HG03520 (cell line): ENCODE results near the gene TLDC2.
"Not testable (repeated sequence)": the region's sequence is repeated elsewhere in the genome, so short reads cannot be mapped to it uniquely, and the experiment has no call there.

Experiments
- ATAC-seq: cut with Tn5 transposase; IDR thresholded peaks from one replicate; pipeline ENCODE4 v1.9.1; 2021; ENCODE audit warnings: mild to moderate bottlenecking, moderate library complexity; ENCODE audit not compliant: unreplicated experiment

The TLDC2 gene

GRCh38 chr20:36875702-36876472 is at the start of gene TLDC2:
Gene TLDC2 (plus strand): TSS chr20:36876138. CDS start chr20:36876175, 37 bp downstream.
- ATAC-seq = no peak

GRCh38 chr20:36826554-36827244 is 49.2 kb upstream of the TLDC2 start:
- ATAC-seq = no peak

GRCh38 chr20:36827541-36828279 is 48.2 kb upstream of the TLDC2 start:
- no peak for ATAC-seq

- no peak for ATAC-seq
These were observed 44.9 kb upstream of the TLDC2 start for GRCh38 chr20:36830791-36831691.

- ATAC-seq = no peak
These were observed 43.1 kb upstream of the TLDC2 start for GRCh38 chr20:36832791-36833190.

- no peak for ATAC-seq
These were observed 42.5 kb upstream of the TLDC2 start for GRCh38 chr20:36833275-36834020.

GRCh38 chr20:36835025-36835424 is 40.9 kb upstream of the TLDC2 start:
- no peak for ATAC-seq

GRCh38 chr20:36835453-36836198 is 40.3 kb upstream of the TLDC2 start:
- ATAC-seq = no peak

GRCh38 chr20:36836591-36837269 is 39.2 kb upstream of the TLDC2 start:
- ATAC-seq = no peak

- ATAC-seq = not testable (repeated sequence)
These were observed 37.6 kb upstream of the TLDC2 start for GRCh38 chr20:36838376-36838775.

- no peak for ATAC-seq
These were observed 36.8 kb upstream of the TLDC2 start for GRCh38 chr20:36839150-36839549.

GRCh38 chr20:36841030-36841429 is 34.9 kb upstream of the TLDC2 start:
- ATAC-seq = not testable (repeated sequence)

GRCh38 chr20:36845288-36845971 is 30.5 kb upstream of the TLDC2 start:
- ATAC-seq = no peak

- ATAC-seq = no peak
These were observed 28.8 kb upstream of the TLDC2 start for GRCh38 chr20:36847009-36847709.

GRCh38 chr20:36847710-36848040 is 28.3 kb upstream of the TLDC2 start:
- no peak for ATAC-seq

- no peak for ATAC-seq
These were observed 27.8 kb upstream of the TLDC2 start for GRCh38 chr20:36848078-36848660.

GRCh38 chr20:36848677-36849076 is 27.3 kb upstream of the TLDC2 start:
- ATAC-seq = no peak
